Measurements from ENCODE around the gene TNS2.
A peak's percentile ranks its signal among the peaks of the same experiment; 100 is the strongest.

TNS2 gene

DNA sequence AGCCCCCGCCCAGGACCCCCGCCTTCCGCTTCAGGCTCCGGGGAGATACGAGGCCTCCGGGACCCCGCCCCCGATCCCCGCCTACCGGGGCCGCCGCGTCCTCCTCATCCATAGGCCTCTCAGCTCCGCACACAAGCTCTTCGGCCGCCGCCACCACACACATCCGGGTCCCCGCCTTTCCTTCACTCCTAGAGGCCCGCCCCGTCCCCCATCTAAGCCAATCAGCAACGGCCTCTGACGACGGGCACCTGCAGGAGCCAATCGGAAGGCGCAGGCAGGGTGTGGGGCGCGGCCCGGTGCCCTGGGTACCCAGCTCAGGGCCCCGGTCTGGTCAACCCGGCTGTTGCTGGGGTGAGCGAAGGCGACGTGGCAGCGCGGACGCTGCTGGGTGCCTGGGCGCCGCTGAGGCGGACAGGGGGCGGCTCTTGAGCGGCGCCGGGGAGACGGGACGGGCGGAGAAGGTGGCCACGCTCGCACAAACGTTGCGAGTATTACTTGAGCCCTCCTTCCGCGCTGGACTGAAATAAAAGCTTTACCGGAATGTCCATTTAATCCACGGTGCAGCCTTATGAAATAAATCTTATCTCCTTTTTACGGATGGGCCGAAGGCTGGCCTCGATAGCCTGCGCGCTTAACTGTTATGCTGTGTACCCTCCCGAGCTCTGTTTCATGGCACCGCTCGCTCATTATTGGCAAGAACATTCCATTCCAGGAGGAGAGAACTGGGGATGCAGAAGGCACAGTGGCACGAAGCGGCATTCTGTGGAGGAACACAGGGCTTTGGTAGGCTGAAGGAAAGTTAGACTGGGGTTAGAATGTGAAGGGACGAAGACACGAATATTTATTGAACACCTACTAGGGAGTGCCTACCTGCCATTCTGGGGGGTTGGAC lies 29.6 kb downstream of the TNS2 start, which contains the start of gene SPRYD3:
Gene SPRYD3 (minus strand): TSS at position 165 of the 892 bp plus-strand sequence. CDS start 57 bp downstream, at position 108.
- peak within 1 kb of the TSS; percentile 69 for H3K4me3 ChIP-seq (ENCODE audit: insufficient read depth, low read length, poor library complexity, severe bottlenecking)
- no peaks in the 10 kb centered on the region for H3K36me3 ChIP-seq (ENCODE audit: low read length)
- peak within 1 kb of the TSS; percentile 95 for H2AFZ ChIP-seq (ENCODE audit: low read depth, low read length, severe bottlenecking)
- TF ChIP-seq EZH2phosphoT487 (conservative IDR thresholded peaks at IDR 0.05; ENCODE audit: low read length), result no peak
- TF ChIP-seq, protein P1, sequence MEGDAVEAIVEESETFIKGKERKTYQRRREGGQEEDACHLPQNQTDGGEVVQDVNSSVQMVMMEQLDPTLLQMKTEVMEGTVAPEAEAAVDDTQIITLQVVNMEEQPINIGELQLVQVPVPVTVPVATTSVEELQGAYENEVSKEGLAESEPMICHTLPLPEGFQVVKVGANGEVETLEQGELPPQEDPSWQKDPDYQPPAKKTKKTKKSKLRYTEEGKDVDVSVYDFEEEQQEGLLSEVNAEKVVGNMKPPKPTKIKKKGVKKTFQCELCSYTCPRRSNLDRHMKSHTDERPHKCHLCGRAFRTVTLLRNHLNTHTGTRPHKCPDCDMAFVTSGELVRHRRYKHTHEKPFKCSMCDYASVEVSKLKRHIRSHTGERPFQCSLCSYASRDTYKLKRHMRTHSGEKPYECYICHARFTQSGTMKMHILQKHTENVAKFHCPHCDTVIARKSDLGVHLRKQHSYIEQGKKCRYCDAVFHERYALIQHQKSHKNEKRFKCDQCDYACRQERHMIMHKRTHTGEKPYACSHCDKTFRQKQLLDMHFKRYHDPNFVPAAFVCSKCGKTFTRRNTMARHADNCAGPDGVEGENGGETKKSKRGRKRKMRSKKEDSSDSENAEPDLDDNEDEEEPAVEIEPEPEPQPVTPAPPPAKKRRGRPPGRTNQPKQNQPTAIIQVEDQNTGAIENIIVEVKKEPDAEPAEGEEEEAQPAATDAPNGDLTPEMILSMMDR (IDR thresholded peaks at IDR 0.05; ENCODE audit: insufficient read depth, low read length, poor library complexity, severe bottlenecking), result no peak
- H3K9me2 ChIP-seq (replicated peaks; ENCODE audit: insufficient read depth, low read length), result no peaks in the 10 kb centered on the region
- no peaks in the 10 kb centered on the region for H3K9me3 ChIP-seq (ENCODE audit: insufficient read depth, low read length)
- H3K9ac ChIP-seq (ENCODE audit: low read length), result peak within 1 kb of the TSS; percentile 78
- H3K27ac ChIP-seq (ENCODE audit: low read depth, low read length), result peak within 1 kb of the TSS; percentile 38; the same call in 1 of the 2 replicates
- H3K4me2 ChIP-seq (ENCODE audit: low read depth, low read length, poor library complexity, severe bottlenecking), result peak within 1 kb of the TSS; percentile 88
- peaks cover 7% of the 10 kb centered on the region for H3K79me2 ChIP-seq (ENCODE audit: insufficient read depth, low read length)
- no peaks in the 10 kb centered on the region for H3K27me3 ChIP-seq (ENCODE audit: low read length)
- H3F3A ChIP-seq (ENCODE audit: insufficient read depth), result no peaks in the 10 kb centered on the region
- H4K20me1 ChIP-seq (ENCODE audit: low read depth, low read length), result no peaks in the 10 kb centered on the region

DNA sequence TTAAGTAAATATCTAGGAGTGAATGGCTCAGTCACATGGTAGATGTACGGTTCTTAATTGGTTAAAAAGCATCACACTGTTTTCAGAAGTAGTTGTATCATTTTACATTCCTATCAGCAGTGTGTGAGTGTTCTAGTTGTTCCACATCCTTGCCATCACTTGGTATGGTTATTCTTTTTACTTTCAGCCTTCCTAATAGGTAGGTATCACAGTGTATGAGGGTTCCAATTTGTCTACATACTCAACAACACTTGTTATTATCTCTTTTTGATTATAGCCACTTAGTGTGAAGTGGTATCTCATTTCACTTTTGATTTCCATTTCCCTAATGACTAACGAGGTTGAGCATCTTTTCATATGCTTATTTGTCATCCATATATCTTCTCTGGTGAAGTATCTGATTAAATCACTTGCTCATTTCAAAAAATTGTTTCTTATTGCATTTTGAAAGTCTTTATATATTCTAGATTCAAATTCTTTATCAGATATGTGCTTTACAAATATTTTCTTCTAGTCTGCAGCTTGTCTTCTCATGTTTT lies 32.8 kb downstream of the TNS2 start:
- Histone ChIP-seq H3K4me3 (ENCODE audit: insufficient read depth, low read length, poor library complexity, severe bottlenecking) (no peak overlapping the region), H3K9ac (ENCODE audit: low read length) (no peak overlapping the region), H3F3A (ENCODE audit: insufficient read depth) (no peaks in the 10 kb centered on the region), H2AFZ (ENCODE audit: low read depth, low read length, severe bottlenecking) (no peak overlapping the region), H3K36me3 (ENCODE audit: low read length) (no peaks in the 10 kb centered on the region), H3K27ac (ENCODE audit: low read depth, low read length) (no peak overlapping the region), H3K9me3 (ENCODE audit: insufficient read depth, low read length) (no peaks in the 10 kb centered on the region), H3K27me3 (ENCODE audit: low read length) (no peaks in the 10 kb centered on the region), H4K20me1 (ENCODE audit: low read depth, low read length) (no peaks in the 10 kb centered on the region), H3K9me2 (replicated peaks; ENCODE audit: insufficient read depth, low read length) (no peaks in the 10 kb centered on the region), H3K4me2 (ENCODE audit: low read depth, low read length, poor library complexity, severe bottlenecking) (no peak overlapping the region), H3K79me2 (ENCODE audit: insufficient read depth, low read length) (peaks cover 7% of the 10 kb centered on the region)
- TF ChIP-seq EZH2phosphoT487 (conservative IDR thresholded peaks at IDR 0.05; ENCODE audit: low read length), result no peak
- TF ChIP-seq, protein P1 (IDR thresholded peaks at IDR 0.05; ENCODE audit: insufficient read depth, low read length, poor library complexity, severe bottlenecking), result no peak

DNA sequence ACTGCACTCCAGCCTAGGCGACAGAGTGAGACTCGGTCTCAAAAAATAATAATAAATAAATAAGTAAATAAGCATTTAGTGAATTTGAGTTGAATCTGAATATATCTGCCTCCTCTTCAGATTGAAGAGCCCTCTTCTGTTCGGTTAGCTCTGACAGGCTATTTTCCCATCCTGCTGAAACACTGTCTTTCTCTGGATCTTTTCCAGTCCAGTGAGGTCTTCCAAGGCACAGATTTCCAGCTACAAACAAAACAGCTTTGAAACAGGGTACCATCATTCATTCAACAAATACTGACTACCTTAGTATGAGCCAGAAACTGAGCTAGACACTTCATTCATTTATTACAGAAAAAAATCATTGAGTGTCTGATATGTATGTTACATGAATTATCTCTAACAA lies 36.5 kb downstream of the TNS2 start:
- Histone ChIP-seq H4K20me1 (ENCODE audit: low read depth, low read length) (no peaks in the 10 kb centered on the region), H3K9ac (ENCODE audit: low read length) (no peak overlapping the region), H2AFZ (ENCODE audit: low read depth, low read length, severe bottlenecking) (no peak overlapping the region), H3K36me3 (ENCODE audit: low read length) (no peaks in the 10 kb centered on the region), H3K79me2 (ENCODE audit: insufficient read depth, low read length) (no peaks in the 10 kb centered on the region), H3K9me3 (ENCODE audit: insufficient read depth, low read length) (no peaks in the 10 kb centered on the region), H3K4me2 (ENCODE audit: low read depth, low read length, poor library complexity, severe bottlenecking) (no peak overlapping the region), H3K27me3 (ENCODE audit: low read length) (no peaks in the 10 kb centered on the region), H3K9me2 (replicated peaks; ENCODE audit: insufficient read depth, low read length) (no peaks in the 10 kb centered on the region), H3K27ac (ENCODE audit: low read depth, low read length) (no peak overlapping the region), H3F3A (ENCODE audit: insufficient read depth) (no peaks in the 10 kb centered on the region), H3K4me3 (ENCODE audit: insufficient read depth, low read length, poor library complexity, severe bottlenecking) (no peak overlapping the region)
- TF ChIP-seq, protein P1 (IDR thresholded peaks at IDR 0.05; ENCODE audit: insufficient read depth, low read length, poor library complexity, severe bottlenecking), result no peak
- no peak for TF ChIP-seq EZH2phosphoT487 (conservative IDR thresholded peaks at IDR 0.05; ENCODE audit: low read length)

Measured in SU-DHL-6 (cell line).